AG04449 (cell line): ENCODE measurements around the gene TCAP.

Experiments used
- CTCF ChIA-PET: fragments of 350-600 bp; formaldehyde crosslinking; extraction: SDS; loops from one replicate; lab custom pipeline; 2021; ENCODE audit warnings: antibody characterized with exemption; lab: Yijun Ruan, JAX
- POLR2A ChIA-PET: fragments of 400-600, 350-600 bp; formaldehyde crosslinking; extraction: SDS; loops from one replicate; lab custom pipeline; 2020; ENCODE audit warnings: antibody characterized with exemption, inconsistent platforms; lab: Yijun Ruan, JAX
- DNase-seq: peaks from one replicate; pipeline ENCODE4 v3.0.0-alpha.2; 2010; ENCODE audit warnings: low read depth, low spot score
- H3K4me3 ChIP-seq: 2 replicates; pipeline ENCODE4 v1.5.1; 2011; ENCODE audit warnings: low read depth, mild to moderate bottlenecking, control low read depth, low read length
- CTCF ChIP-seq: IDR thresholded peaks from one replicate; pipeline ENCODE4 v1.5.1; 2011; ENCODE audit warnings: mild to moderate bottlenecking, moderate library complexity, low read length, control low read depth, inconsistent platforms; ENCODE audit not compliant: insufficient read depth; ENCODE audit errors: missing control alignments

The TCAP gene

GRCh38 chr17:39701784-39702422 lies 36.8 kb downstream of the TCAP start:
- no peak for TF ChIP-seq CTCF
- ChIA-PET CTCF (interaction anchor here (0.6 to 7.9 kb wide), 5 partner anchors 24 to 276 kb away, joined by 3 to 48 read pairs (median 9); partner anchors contain the start of gene MIEN1), POLR2A (interaction anchor here (0.6 kb wide), 2 partner anchors 9 to 14 kb away, joined by 3 read pairs; partner anchors contain the start of gene PGAP3)
- peak overlapping the region; percentile 78 for H3K4me3 ChIP-seq
- DNase-seq: no peak

GRCh38 chr17:39702901-39703893 lies 38.0 kb downstream of the TCAP start:
- TF ChIP-seq CTCF: no peak
- DNase-seq: no peak
- CTCF ChIA-PET: interaction anchor here (0.6 to 7.9 kb wide), 8 partner anchors 14 to 275 kb away, joined by 3 to 48 read pairs (median 4); partner anchors contain the start of genes MIEN1 and PGAP3
- H3K4me3 ChIP-seq: no peak overlapping the region
- POLR2A ChIA-PET: interaction anchor here (0.6 kb wide), 1 partner anchor 8 kb away, joined by 3 read pairs; no protein-coding TSS in a partner anchor

- H3K4me3 ChIP-seq: no peak overlapping the region
- no peak for DNase-seq
- ChIA-PET POLR2A (no interaction called here), CTCF (interaction anchor here (1.0 to 7.9 kb wide), 5 partner anchors 13 to 83 kb away, joined by 3 to 48 read pairs (median 4); partner anchors contain the start of genes MIEN1 and PGAP3)
- no peak for TF ChIP-seq CTCF
These were observed 38.8 kb downstream of the TCAP start for GRCh38 chr17:39703913-39704312.

- CTCF ChIA-PET: interaction anchor here (0.6 to 2.5 kb wide), 4 partner anchors 10 to 56 kb away, joined by 3 to 17 read pairs (median 4); partner anchors contain the start of gene MIEN1
These were observed 39.8 kb downstream of the TCAP start for GRCh38 chr17:39704821-39705551.

GRCh38 chr17:39705786-39706348 lies 40.7 kb downstream of the TCAP start:
- TF ChIP-seq CTCF: no peak
- ChIA-PET POLR2A (no interaction called here), CTCF (interaction anchor here (1.9 to 2.5 kb wide), 2 partner anchors 13 to 23 kb away, joined by 4 to 17 read pairs; partner anchors contain the start of gene MIEN1)
- no peak for DNase-seq
- no peak overlapping the region for H3K4me3 ChIP-seq

More at GRCh38 chr17:39704821-39705551, 39.8 kb downstream of the TCAP start:
- peak; percentile 34 for TF ChIP-seq CTCF
- no peak overlapping the region for H3K4me3 ChIP-seq
- POLR2A ChIA-PET: no interaction called here
- no peak for DNase-seq
